ENCODE measurements around the gene SVIL. TPM values are rescaled to one million over a fixed set of nuclear protein-coding genes. Genes with fewer than 3 reads are reported as not detected.

SVIL gene
- total and polyA plus RNA-seq, 2 donors (not counting 1 experiment from before 2014, with no cell fraction given) = 0.74 to 0.88 TPM

DNA sequence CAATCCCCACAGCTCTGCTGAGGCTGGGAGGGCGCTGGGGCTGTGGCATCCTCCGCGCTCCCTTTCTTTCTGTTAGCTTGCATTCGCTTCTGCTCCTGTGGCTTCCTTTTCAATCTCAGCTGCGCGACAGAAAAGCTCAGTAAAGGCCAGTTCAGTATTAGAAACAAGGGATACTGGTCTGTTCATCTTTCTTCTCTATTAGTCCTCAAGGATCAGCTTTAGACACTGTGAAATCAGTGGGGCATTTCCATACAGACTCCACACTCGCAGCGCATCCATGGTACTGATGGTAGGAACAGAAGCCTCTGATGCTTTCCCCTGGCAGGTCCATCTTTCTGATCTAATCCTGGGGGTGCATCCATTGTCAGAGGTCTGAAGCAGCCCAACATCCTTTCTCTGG lies 182.2 kb downstream of the SVIL start:
- 97% methylated on average over 6 of the region's 8 CpGs for WGBS (ENCODE audit: insufficient coverage)
- no peak overlapping the region for H2AFZ ChIP-seq (ENCODE audit: insufficient read depth, low read depth, low read length, poor library complexity, severe bottlenecking)
- H3K79me2 ChIP-seq (ENCODE audit: control insufficient read depth, insufficient read depth, low read length) = no peaks in the 10 kb centered on the region
- no peaks in the 10 kb centered on the region for H4K20me1 ChIP-seq (ENCODE audit: control insufficient read depth, insufficient read depth, low read length, poor library complexity, severe bottlenecking)
- H3K27me3 ChIP-seq (replicated peaks in 1 of 4; ENCODE audit: control extremely low read depth in 1 of 4, control insufficient read depth in 3 of 4, insufficient read depth in 4 of 4, low read length in 3 of 4) = no peaks in the 10 kb centered on the region
- DNase-seq = no peak
- no peak overlapping the region for H3K9ac ChIP-seq (ENCODE audit: low read length)
- no peak overlapping the region for H3K4me2 ChIP-seq (replicated peaks; ENCODE audit: low read depth, low read length, poor library complexity, severe bottlenecking)
- intact Hi-C loops (cut with micrococcal nuclease) = no loop called here
- Mint-ChIP-seq H3K4me1 (no peaks in the 10 kb centered on the region), H3K9me3 (ENCODE audit: insufficient read depth) (no peaks in the 10 kb centered on the region), H3K27ac (no peak overlapping the region), H3K27me3 (no peaks in the 10 kb centered on the region), H3K4me3 (no peak overlapping the region)
- no peak for ATAC-seq (ENCODE audit: low read depth)
- no peaks in the 10 kb centered on the region for H3K4me1 ChIP-seq (ENCODE audit: control insufficient read depth in 2 of 2, insufficient read depth in 2 of 2, low read length in 2 of 2)
- H3K36me3 ChIP-seq (replicated peaks in 1 of 2; ENCODE audit: control extremely low read depth in 1 of 2, control insufficient read depth in 1 of 2, extremely low read depth in 1 of 2, insufficient read depth in 2 of 2, low read length in 1 of 2) = no peaks in the 10 kb centered on the region
- H3K9me3 ChIP-seq (ENCODE audit: control extremely low read depth in 1 of 3, control insufficient read depth in 2 of 3, insufficient read depth in 1 of 3, low read length in 2 of 3) = peaks cover 0 to 2% (median 0%) of the 10 kb centered on the region in 3 donors
- POLR2A ChIA-PET = no interaction called here
- CTCF ChIA-PET = interaction anchor here (2.0 kb wide), 1 partner anchor 23 kb away, joined by 5 read pairs; no protein-coding TSS in a partner anchor
- H3K4me3 ChIP-seq (ENCODE audit: control extremely low read depth in 1 of 5, extremely low read depth in 1 of 5, insufficient read depth in 1 of 5, low read depth in 2 of 5, low read length in 4 of 5) = no peak overlapping the region
- no peak for TF ChIP-seq EZH2 (IDR thresholded peaks at IDR 0.05; ENCODE audit: borderline replicate concordance, insufficient read depth, low read depth, low read length, poor library complexity, severe bottlenecking)
- TF ChIP-seq CTCF (IDR thresholded peaks at IDR 0.05) = no peak
- no peak overlapping the region for H3K27ac ChIP-seq (ENCODE audit: low read length in 2 of 2)

- intact Hi-C loops (cut with micrococcal nuclease) = no loop called here
- Histone ChIP-seq H3K79me2 (ENCODE audit: control insufficient read depth, insufficient read depth, low read length) (no peaks in the 10 kb centered on the region), H2AFZ (ENCODE audit: insufficient read depth, low read depth, low read length, poor library complexity, severe bottlenecking) (no peak overlapping the region), H3K36me3 (replicated peaks in 1 of 2; ENCODE audit: control extremely low read depth in 1 of 2, control insufficient read depth in 1 of 2, extremely low read depth in 1 of 2, insufficient read depth in 2 of 2, low read length in 1 of 2) (no peaks in the 10 kb centered on the region), H3K27ac (ENCODE audit: low read length in 2 of 2) (no peak overlapping the region), H3K9me3 (ENCODE audit: control extremely low read depth in 1 of 3, control insufficient read depth in 2 of 3, insufficient read depth in 1 of 3, low read length in 2 of 3) (peaks cover 0 to 2% (median 0%) of the 10 kb centered on the region in 3 donors), H3K27me3 (replicated peaks in 1 of 4; ENCODE audit: control extremely low read depth in 1 of 4, control insufficient read depth in 3 of 4, insufficient read depth in 4 of 4, low read length in 3 of 4) (no peaks in the 10 kb centered on the region), H3K4me2 (replicated peaks; ENCODE audit: low read depth, low read length, poor library complexity, severe bottlenecking) (no peak overlapping the region), H3K9ac (ENCODE audit: low read length) (no peak overlapping the region), H4K20me1 (ENCODE audit: control insufficient read depth, insufficient read depth, low read length, poor library complexity, severe bottlenecking) (no peaks in the 10 kb centered on the region), H3K4me1 (ENCODE audit: control insufficient read depth in 2 of 2, insufficient read depth in 2 of 2, low read length in 2 of 2) (no peaks in the 10 kb centered on the region), H3K4me3 (ENCODE audit: control extremely low read depth in 1 of 5, extremely low read depth in 1 of 5, insufficient read depth in 1 of 5, low read depth in 2 of 5, low read length in 4 of 5) (no peak overlapping the region)
- H3K27ac Mint-ChIP-seq = no peak overlapping the region
- CTCF ChIA-PET = interaction anchor here (0.6 to 2.0 kb wide), 2 partner anchors 22 to 1570 kb away, joined by 3 to 5 read pairs; no protein-coding TSS in a partner anchor
- H3K9me3 Mint-ChIP-seq (ENCODE audit: insufficient read depth) = no peaks in the 10 kb centered on the region
- WGBS (ENCODE audit: insufficient coverage) = 62% methylated on average over 2 of the region's 4 CpGs
- H3K27me3 Mint-ChIP-seq = no peaks in the 10 kb centered on the region
- H3K4me3 Mint-ChIP-seq = no peak overlapping the region
- POLR2A ChIA-PET = no interaction called here
- TF ChIP-seq EZH2 (IDR thresholded peaks at IDR 0.05; ENCODE audit: borderline replicate concordance, insufficient read depth, low read depth, low read length, poor library complexity, severe bottlenecking) = no peak
- no peak for TF ChIP-seq CTCF (IDR thresholded peaks at IDR 0.05)
- DNase-seq = no peak
- ATAC-seq (ENCODE audit: low read depth) = no peak
- no peaks in the 10 kb centered on the region for H3K4me1 Mint-ChIP-seq
Observed at GRCh38 chr10:29451946-29452345, 182.8 kb downstream of the SVIL start.
